ENCODE data around the gene GRB7.
A peak's percentile ranks its signal among the peaks of the same experiment; 100 is the strongest.

The GRB7 gene

DNA sequence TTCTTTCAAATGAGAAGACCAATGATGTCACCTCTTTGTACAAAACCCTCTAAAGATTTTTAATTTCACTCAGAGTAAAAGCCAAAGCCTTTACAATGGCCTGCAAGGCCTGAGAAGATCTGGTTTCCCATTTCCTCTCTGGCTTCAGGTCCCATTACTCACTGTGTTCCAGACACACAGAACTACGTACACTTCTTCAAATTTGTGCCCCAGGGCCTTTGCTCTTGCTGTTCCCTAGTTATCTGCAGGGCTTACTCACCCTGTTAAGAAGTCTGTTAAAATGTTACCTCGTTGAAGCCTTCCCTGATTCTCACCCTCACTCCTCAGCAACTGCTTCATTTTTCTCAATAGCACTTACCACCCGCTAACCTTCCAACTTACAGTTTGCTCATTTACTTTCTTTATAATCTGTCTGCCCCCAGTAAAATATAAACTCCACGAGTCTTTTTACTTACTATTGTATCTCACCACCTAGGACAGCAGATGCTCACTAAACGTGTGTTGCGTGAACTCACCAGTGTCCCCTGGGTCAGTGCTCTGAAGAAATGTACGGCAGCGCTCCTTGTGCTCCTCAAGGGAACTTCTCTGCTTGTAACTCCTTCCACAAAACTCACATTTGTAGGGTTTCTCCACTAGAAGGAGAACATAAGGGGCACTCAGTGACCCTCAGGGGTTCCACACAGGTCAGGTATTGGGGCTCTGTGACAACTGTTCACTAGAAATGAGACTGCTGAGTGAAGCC, 50.2 kb downstream of the GRB7 start:
- DNase-seq (ENCODE audit: low read depth, low spot score), result no peak
- H3K4me3 ChIP-seq (ENCODE audit: low read length), result no peak overlapping the region

DNA sequence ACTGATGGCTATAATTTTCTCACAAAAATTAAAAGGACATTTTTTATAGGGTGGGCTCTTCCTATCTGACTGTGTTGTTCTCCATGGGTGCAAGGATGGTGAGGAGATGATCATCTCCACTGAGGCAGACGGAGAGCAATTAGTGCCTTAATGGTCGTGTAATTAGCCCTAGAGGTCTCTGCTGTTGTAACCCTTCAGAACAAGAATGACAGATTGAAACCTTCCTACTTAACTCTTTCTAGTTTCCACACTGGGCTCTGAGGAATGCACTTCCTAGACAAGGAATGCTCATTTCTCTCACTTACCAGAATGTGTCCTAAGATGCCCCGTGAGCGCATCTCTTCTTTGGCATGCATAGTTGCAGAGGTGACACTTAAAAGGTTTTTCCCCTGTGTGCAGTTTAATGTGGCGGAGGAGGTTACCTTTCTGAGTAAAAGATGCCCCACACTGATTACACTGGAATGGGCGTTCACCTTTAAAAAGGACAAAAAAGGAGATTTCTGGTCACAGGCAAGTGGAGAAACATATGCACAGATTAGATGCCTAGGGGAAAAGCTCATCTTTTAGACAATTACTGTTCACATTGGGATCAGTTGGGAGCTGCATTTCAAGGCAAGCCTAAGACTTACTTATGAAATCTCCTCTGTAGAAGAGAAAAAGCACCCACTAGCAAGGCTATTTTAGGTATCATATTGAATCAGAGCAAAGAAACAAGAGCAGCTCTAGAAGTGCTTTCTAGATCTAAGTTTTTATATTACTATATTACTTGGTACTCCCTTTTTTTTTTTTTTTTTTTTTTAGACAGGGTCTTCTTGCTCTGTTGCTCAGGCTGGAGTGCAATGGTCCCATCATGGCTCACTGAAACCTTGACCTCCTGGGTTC, 53.6 kb downstream of the GRB7 start:
- DNase-seq (ENCODE audit: low read depth, low spot score), result no peak
- H3K4me3 ChIP-seq (ENCODE audit: low read length), result no peak overlapping the region

DNA sequence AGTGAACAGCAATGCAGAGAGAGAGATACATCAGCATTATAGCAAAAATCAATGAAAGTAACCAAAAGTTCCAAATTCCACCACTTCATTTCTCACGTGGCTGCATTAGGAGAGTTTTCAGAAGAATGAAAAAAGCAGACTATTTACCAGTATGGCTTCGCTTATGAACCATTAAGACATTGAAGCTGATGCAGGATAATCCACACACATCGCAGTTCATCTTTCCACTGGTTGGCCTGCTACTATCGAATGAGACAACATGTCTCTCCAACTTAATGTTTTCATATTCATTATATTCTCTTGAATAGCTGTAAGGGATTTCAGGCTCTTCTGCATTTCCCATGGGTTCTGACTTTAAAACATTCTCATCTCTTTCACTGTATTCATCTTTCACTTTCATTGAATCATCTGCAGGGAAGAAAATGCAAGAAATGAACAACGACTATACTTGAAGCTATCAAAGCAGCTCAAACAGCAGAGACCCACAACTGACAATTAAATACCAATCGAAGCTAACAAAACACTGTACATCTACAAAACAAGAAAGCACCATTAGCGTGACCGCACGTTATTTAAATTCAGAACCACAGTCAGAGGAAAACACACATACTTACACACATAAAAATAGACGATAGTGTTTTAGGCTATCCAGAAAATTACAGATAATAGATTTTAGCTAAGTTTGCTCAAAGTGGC, 54.9 kb downstream of the GRB7 start:
- DNase-seq (ENCODE audit: low read depth, low spot score), result no peak
- no peak overlapping the region for H3K4me3 ChIP-seq (ENCODE audit: low read length)

DNA sequence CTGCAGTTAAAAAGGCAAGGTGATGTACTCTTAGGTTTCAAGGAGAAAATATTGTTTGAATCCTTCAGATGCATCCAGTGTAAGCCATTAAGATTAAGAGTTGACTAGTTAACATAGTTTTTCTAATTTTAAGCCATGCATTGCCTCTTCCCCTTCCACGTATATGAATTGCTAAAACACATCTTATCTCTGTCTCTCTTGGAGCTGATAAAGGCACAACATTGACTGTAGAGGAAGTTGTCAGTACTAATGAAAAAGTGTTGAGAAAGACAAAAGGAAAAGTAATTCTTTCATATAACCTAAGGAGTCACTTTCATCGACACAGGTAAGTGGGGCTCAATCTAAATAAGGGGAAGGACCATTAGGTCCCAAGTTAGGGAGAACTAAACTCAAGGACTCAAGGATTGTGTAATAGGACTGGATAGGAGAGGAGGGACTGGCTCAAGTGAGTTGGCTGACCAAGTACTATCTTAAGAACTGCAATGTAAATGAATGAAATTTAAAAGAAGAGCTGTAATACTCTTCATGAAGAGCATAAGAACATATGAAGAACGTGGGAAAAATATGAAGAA, 55.6 kb downstream of the GRB7 start:
- DNase-seq (ENCODE audit: low read depth, low spot score), result no peak
- H3K4me3 ChIP-seq (ENCODE audit: low read length), result no peak overlapping the region

DNA sequence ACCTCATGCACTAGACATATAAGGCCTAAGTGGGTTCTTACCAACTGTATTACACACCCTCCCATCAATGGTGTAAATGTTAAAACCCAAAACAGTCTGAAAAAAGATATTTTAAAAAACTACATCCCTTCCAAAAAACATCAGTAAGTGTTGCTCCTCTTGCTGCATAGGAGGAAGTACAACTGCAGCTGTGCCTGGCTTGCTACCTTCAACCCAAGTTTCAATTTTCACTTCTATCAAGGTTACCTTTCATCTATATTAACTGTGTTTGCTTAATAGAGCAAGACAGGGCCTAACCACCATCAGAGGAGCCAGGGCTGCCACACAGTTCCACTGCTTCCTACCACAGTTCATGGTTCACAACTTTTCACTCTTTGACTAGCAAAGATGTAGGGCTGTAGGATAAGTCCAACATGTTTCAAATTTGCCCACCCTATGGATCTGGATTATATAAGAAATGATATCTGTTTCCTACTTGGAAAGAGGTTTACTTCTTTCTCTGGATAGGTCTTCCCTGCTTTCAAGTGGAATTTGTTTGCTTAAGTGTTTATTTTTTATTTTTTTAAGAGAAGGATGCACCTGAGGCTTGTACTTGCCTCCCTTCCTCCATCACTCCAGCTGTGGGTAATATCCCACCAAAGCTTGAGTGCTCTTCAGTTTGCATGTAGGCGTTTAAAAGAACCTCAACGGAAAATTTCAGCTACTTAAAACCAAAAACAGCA, 56.7 kb downstream of the GRB7 start:
- peak; percentile 88 for DNase-seq (ENCODE audit: low read depth, low spot score)
- no peak overlapping the region for H3K4me3 ChIP-seq (ENCODE audit: low read length)
